NCI-H2196 treated with DMSO at 0.1 percent for 48 hours (cell line): ENCODE results near the gene EN2.

Experiments used
- DNase-seq: peaks from one replicate; lab custom pipeline; 2025; ENCODE audit not compliant: unreplicated experiment; lab: John Stamatoyannopoulos, UW

Gene EN2

GRCh38 chr7:155450558-155450969 lies 7.4 kb upstream of the EN2 start:
- DNase-seq = no peak

GRCh38 chr7:155450970-155451801 lies 6.7 kb upstream of the EN2 start:
- DNase-seq = no peak

DNA sequence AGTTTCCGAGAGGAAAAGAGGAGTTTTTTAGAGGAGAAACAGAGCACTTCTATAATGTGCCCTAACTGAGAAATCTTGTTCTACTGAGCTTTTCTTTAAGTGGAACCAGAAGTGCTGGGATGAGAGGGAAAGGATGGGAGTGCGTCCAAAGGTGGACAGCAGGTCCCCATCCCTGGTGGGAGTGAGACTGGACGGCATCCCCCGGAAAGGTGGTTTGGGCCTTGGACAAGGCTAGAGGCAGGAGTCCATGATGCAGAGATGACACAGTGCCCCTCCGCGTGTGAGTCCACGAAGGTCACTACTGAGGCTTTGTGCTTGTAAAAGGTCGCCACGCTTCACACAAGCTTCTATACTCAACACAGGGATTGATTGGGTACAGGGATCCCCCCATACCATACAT lies 6.1 kb upstream of the EN2 start:
- no peak for DNase-seq

GRCh38 chr7:155452505-155453295 lies 5.2 kb upstream of the EN2 start:
- no peak for DNase-seq

- DNase-seq = no peak
Measured at GRCh38 chr7:155453296-155454182, 4.4 kb upstream of the EN2 start.

GRCh38 chr7:155454183-155455112 lies 3.5 kb upstream of the EN2 start:
- DNase-seq = no peak

- DNase-seq = no peak
Measured at GRCh38 chr7:155455132-155455693, 2.7 kb upstream of the EN2 start.

DNA sequence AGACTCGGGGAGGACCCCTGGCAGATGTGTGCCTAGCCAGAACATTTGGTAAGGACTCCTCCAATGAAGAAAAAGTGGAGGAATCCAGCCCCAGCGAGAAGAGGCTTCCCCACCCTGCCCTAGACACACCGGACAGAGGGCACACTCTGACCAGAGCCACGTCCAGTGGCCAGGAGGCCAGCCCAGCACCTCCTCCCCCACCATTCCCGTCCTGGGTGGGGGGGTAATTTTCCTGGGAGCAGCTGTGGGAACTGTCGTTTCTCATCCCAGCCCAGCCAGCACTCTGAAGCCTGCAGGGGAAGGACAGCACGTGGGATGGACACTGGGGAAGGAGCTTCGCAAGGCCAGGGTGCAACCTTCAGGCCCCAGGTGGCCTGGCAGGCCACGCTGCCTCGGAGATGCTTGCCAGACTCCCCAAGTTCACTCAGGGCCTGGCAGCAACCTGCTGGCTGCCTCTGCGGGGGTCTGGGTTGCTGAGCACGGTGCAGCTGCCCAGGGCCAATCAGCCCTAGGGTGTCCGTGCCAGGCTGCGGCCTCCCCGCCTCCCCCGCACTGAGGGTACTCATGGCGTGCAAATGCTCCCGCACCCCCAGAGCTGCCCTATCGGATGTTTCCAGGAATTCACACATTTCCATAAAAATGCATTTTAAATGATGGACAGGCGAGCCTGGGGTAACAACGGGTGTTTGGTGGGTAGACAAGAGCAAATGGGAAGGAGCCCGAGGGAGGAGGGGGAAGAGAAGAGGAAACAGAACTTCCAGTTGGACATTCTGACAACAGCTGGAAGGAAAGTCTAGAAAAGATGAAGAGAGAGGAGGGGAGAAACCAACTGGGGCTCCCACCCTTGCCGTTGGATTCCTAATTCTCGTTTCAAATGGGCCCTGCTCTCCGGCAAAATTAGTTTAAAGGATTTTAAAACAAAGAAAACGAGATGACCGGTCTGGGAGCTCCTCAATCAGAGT lies 1.9 kb upstream of the EN2 start:
- DNase-seq = no peak

DNA sequence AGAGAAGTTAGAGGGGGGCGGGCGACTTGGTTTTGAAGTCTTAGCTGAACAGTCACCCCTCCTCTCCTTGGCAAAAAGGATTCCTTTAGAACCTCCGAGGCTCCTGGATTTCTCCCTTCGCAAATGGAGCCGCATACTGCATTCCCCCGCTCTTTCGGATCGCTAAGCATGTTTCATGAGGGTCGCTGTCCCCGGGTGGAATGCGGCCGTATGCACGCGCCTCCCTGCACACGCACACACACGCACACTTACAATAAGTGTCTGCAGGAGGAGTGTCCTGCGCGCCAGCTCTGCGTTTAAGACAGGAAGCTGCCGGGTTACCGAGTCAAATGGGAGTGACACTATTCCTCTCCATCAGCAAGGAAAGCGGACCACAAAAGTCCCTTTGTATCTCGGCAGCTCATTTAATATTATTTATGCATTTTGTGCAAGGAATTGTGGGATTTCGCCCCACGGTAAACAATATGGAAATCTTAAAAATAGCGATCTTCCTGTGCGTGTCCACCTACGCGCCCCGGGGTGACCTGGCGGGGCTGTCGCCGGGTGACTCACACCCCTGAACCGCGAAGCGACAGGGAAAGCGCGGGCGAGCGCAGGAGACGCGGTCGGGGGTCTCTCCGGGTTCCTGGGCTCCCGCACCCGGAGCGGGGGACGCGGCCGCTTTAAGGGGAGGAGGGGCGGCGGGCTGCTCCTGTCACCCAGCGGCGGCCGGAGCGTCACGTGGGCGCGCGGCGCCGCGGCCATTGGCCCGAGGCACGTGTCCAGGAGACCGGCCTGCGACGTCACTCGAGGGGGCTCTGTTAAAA lies 988 bp upstream of the EN2 start:
- no peak for DNase-seq

DNA sequence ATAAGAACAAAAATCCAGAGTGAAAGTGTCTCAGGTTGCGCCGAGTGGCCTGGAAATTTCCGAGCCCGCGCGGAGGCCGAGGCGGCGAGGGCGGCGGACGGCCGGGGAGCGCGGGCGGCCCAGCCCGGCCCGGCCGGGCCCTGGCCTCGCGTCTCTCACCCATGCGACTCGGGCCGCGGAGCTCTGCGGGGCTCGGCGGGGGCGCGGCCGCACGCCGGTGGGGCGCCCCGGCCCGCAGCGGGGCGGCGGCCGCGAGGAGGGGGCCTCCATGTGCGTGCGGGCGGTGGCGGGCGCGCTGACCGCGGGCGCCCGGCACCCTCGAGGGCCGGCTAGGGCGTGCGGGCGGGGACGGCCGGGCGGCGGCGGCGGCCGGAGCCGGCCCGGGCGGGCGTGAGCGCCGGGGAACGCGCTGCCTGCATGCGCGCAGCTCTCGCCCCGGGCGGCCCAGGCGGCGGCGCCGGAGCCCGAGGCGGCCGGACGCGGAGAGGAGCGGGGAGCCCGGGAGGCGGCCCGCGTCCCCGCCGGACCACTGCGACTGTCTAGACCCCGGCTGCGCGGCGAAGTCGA lies 302 bp upstream of the EN2 start:
- DNase-seq = no peak

- DNase-seq = no peak
Measured at GRCh38 chr7:155458878-155459699, 1.2 kb downstream of the EN2 start.

DNA sequence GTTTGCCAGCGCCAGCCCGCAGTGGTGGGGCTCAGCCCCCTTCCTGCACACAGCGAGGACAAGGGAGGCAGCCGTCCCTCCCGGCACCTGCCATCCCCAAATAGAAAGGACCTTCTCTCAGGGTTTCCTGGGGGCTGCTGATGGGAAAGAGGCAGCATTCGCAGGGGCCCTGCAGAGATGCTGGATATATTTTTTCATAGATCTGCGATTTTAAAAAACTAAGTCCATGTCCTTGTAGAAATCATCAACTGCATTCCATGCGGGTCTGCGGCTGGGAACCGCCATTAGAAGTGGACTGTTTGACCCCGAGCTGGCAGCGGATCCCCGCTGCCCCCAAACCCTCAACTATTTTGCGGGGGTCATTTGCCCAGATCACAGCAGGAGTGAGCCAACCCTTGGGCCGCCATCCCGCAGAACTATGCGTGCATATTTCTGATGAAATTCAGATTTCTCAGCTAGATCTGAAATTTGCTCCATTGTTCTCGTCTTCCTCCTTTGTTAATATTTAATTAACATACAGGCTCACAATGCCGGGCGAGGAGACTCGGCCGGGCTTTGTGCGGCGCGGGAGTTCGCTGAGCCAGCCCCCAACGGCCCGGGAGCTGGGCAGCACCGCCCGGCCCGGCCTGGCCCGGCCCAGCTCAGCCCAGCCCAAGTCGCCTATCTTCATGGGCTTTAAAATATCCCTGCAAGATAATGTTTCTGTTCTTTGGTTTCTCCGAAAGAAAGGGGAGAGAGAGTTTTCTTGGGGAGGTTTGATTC lies 2.0 kb downstream of the EN2 start:
- DNase-seq = no peak

DNA sequence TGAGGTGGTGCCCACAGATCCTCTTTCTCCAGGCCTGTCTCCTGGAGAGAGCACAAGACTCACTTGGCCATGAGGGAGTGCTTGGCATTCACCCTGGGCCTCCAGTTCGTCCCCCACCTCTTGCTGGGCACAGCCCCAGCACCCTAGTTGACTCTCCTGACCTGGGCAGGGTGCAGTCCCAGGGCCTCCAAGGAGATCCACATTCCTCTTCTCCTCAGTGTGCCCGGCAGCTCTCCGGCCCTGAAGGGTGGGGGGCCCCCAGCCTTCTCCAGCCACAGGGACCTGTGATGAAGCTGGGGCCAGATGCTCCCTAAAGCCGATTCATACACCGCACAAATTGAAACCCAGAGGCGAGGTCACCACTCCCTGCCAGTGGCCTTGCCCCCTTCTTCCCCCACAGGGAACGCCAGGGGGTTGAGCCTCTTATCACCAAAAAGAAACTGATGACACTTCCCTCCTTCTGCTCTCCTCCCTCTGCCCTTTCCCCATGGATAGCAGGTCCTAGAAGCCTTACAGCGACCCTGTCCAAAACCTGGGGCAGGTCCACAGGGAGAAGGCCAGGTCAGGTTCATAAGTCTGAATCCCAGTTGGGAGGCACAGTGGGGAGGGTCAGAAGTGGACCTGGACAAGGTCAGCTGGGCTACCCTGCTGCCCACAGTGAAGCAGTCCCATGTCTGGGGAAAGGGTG lies 3.1 kb downstream of the EN2 start:
- DNase-seq = no peak

GRCh38 chr7:155461631-155462030 lies 3.7 kb downstream of the EN2 start:
- DNase-seq = no peak

DNA sequence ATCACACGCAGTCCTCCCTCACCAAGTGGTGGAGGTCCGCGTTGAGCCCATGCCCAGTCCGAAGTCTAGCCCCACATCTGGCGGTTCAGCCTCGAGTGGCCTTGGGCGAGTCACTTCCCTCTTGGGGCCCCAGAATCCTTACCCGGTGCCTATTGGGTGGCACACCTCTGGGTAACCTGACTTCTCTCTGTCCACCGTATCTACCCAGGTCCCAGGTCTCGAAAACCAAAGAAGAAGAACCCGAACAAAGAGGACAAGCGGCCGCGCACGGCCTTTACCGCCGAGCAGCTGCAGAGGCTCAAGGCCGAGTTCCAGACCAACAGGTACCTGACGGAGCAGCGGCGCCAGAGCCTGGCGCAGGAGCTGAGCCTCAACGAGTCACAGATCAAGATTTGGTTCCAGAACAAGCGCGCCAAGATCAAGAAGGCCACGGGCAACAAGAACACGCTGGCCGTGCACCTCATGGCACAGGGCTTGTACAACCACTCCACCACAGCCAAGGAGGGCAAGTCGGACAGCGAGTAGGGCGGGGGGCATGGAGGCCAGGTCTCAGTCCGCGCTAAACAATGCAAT lies 4.3 kb downstream of the EN2 start:
- no peak for DNase-seq
